ENCODE data around the gene SH3YL1. TPM values are rescaled to one million over a fixed set of nuclear protein-coding genes. Genes with fewer than 3 reads are reported as not detected.

SH3YL1 gene, protein sequence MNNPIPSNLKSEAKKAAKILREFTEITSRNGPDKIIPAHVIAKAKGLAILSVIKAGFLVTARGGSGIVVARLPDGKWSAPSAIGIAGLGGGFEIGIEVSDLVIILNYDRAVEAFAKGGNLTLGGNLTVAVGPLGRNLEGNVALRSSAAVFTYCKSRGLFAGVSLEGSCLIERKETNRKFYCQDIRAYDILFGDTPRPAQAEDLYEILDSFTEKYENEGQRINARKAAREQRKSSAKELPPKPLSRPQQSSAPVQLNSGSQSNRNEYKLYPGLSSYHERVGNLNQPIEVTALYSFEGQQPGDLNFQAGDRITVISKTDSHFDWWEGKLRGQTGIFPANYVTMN
- total RNA-seq (2022; extraction: Qiagen RNA extraction) = 7.6 to 11.6 TPM (median 9.7 TPM) in 5 replicates

DNA sequence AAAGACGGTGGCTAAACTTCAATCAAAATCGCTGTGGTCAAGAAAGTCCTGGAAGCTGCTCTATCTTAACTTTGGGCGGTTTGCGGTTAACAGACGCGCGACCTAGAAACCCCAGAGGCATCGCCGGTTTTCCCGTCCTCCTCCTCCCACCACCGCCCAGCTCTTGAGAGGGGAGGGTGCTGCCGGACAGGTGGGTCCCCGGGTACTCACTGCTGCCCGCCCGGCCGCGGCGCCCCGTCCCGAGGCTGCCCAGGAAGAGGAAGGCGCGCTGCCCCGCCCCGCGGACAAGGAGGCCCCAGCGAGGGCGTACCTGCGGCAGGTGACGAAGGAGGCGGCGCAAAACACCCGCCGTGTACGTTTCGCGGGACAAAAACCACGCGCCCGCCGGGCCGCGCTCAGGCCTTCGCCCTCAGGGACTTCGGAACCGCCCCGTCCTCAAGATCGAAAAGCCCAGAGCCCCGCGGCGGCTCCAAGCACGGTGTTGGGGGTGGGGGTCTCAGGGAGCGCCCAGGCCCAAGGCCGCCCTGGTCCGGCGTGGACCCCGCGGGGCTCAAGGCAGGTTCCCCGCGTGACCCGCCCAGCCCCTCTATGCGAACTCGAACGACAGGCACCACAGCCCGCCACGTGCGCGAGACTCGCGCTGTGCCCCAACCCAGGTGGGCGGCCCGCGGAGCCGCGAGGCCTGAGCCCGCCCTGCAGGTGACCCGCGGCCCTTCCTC, at the start of gene SH3YL1:
SH3YL1 (minus strand) TSS at position 259 of the 719 bp plus-strand sequence; CDS start at position 211, 48 bp downstream.

DNA sequence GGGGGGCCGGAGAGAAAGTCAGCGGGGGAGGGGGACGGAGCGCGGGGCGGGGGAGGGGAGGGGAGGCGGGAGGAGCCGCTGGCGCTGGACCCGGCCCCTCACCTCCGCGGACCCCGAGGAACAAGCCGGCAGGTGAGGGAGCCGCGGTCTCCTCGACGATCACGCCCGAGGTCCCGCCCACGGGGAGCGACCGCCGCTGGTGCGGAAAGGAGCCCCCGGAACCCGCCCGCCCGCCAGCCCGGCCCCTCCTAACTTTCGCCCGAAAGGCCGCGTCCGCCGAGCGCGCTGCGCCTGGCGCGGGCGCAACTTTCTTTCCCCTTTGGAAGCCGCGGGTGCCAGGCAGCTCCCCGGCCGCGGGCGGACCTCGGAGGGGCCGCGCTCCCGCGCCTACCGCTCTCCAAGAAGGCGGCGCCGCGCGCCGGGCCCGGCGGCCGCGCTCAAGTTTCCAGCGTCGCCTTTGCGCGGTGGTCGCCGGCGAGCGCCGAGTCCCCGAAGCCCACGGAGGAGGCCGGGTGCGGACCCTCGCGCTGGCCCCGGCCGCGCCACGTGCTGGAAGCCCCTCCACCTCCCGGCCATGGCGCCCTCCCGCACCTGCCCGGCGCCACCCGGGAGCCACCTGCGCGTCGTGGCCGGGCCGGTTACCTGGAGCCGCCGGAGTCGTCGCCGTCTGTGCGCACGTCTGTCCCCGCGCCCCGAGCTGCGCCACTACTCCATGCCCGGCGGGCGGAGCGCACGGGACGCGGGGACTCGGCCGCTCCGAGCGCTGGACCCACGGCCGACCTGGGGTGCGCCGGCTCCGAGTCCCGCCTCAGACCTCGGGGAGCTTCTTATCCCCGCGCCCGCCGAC, 24.3 kb upstream of the SH3YL1 start, which contains the start of gene ALKAL2:
ALKAL2 (minus strand) TSS at position 181 of the 847 bp plus-strand sequence. CDS start 256 bp downstream, outside the sequence.

GRCh38 chr2:264493-265468, 949 bp upstream of the SH3YL1 start, which contains the start of gene ACP1:
Gene ACP1 (plus strand): TSS chr2:264947. CDS start chr2:264965, 18 bp downstream.

Other genes starting within 250 kb of the SH3YL1 start
- gene FAM110C, start 217.5 kb downstream of the SH3YL1 start, total RNA-seq (2022; extraction: Qiagen RNA extraction) = 0.05 to 0.12 TPM (median 0.09 TPM) in 5 replicates
- gene ACP1, start 915 bp upstream of the SH3YL1 start, total RNA-seq (2022; extraction: Qiagen RNA extraction) = 187 to 268 TPM (median 193 TPM) in 5 replicates
- gene ALKAL2, start 24.1 kb upstream of the SH3YL1 start, total RNA-seq (2022; extraction: Qiagen RNA extraction) = not detected in 5 replicates

Data from A549 treated with CORT108297 at 1 μM for 4 hours (cell line).